Loucy (cell line): ENCODE data around the gene MAP4K3.

ENCODE experiments used
- H2AFZ ChIP-seq: fragments of 200-600 bp; sonication (generic); 2 replicates; pipeline ENCODE4 v1.6.0; 2016; ENCODE audit warnings: antibody characterized with exemption, mild to moderate bottlenecking, low read length, moderate library complexity
- H3F3A ChIP-seq: fragments of 200-600 bp; 2 replicates; pipeline ENCODE4 v1.6.0; 2016; ENCODE audit warnings: antibody characterized with exemption, low read depth, mild to moderate bottlenecking
- H3K27me3 ChIP-seq: fragments of 200-600 bp; sonication (generic); 2 replicates; pipeline ENCODE4 v1.6.1; 2014; ENCODE audit warnings: low read length, mild to moderate bottlenecking; ENCODE audit not compliant: insufficient read depth, poor library complexity, severe bottlenecking
- H3K36me3 ChIP-seq: fragments of 200-600 bp; sonication (generic); 2 replicates; pipeline ENCODE4 v1.6.1; 2016; ENCODE audit warnings: low read length; ENCODE audit not compliant: insufficient read depth
- H3K4me1 ChIP-seq: fragments of 200-600 bp; sonication (generic); 2 replicates; pipeline ENCODE4 v1.5.1; 2014; ENCODE audit warnings: low read length, mild to moderate bottlenecking; ENCODE audit not compliant: insufficient read depth, poor library complexity, severe bottlenecking
- H3K4me2 ChIP-seq: fragments of 200-600 bp; sonication (generic); 2 replicates; pipeline ENCODE4 v1.6.0; 2014; ENCODE audit warnings: antibody characterized with exemption, low read length, low read depth, mild to moderate bottlenecking; ENCODE audit not compliant: poor library complexity, severe bottlenecking
- H3K4me3 ChIP-seq: fragments of 200-600 bp; sonication (generic); 2 replicates; pipeline ENCODE4 v1.5.1; 2014; ENCODE audit warnings: low read length, mild to moderate bottlenecking, mixed read lengths; ENCODE audit not compliant: poor library complexity, severe bottlenecking
- H3K79me2 ChIP-seq: fragments of 200-600 bp; sonication (generic); 2 replicates; pipeline ENCODE4 v1.6.1; 2014; ENCODE audit warnings: low read length; ENCODE audit not compliant: insufficient read depth
- H3K9ac ChIP-seq: fragments of 200-600 bp; sonication (generic); 2 replicates; pipeline ENCODE4 v1.6.0; 2014; ENCODE audit warnings: mild to moderate bottlenecking, low read depth, low read length, moderate library complexity; ENCODE audit not compliant: poor library complexity, severe bottlenecking
- H3K9me2 ChIP-seq: fragments of 200-600 bp; sonication (generic); replicated peaks from 2 replicates; pipeline ENCODE4 v1.6.1; 2016; ENCODE audit warnings: low read depth, low read length, mixed read lengths
- H3K9me3 ChIP-seq: fragments of 200-600 bp; sonication (generic); 2 replicates; pipeline ENCODE4 v1.6.1; 2014; ENCODE audit warnings: mild to moderate bottlenecking, antibody characterized with exemption, low read length, low read depth; ENCODE audit not compliant: insufficient read depth
- H4K20me1 ChIP-seq: fragments of 200-600 bp; sonication (generic); 2 replicates; pipeline ENCODE4 v1.6.0; 2014; ENCODE audit warnings: antibody characterized with exemption, low read length, mild to moderate bottlenecking; ENCODE audit not compliant: insufficient read depth, poor library complexity, severe bottlenecking
- EZH2phosphoT487 ChIP-seq: fragments of 200-600 bp; IDR thresholded peaks from 2 replicates; pipeline ENCODE4 v1.6.1; 2018; ENCODE audit warnings: antibody characterized with exemption, mild to moderate bottlenecking, moderate library complexity, borderline replicate concordance
- TF ChIP-seq, protein P1 (sequence below): fragments of 200-600 bp; sonication (generic); conservative IDR thresholded peaks from 2 replicates; pipeline ENCODE4 v1.5.1; 2014; ENCODE audit warnings: mild to moderate bottlenecking, antibody characterized with exemption, low read length

MAP4K3 gene

DNA sequence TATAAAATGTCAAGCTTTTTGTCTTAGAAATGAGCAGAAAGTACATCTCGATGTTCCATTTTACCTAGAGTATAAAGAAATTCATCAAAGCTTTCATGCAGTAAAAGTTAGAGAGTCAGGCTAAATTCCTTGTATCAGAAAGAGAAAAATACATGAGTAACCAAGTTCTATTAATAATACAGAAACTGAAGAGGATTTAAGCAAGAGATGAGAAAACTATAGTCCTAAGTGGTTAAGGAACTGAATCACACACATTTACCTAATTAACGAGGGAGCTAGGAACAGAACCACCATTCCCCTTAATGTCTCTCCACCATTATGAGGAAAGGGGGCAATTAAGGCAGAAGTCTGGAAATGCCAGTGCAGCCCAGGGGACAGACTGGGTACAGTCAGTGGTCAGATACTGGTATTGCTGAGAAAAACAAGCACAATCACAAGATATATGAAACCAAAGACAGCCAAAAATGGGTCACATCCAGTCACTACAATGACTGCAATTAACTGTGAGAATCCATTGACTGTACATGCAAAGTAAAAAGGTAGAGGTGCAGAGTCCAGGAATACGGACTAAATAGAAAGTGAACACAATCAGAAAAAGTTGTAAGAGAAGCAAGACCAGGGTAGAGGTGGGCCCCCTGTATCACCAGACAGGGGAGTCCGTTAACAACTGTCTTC, 23.9 kb downstream of the MAP4K3 start:
- no peak for TF ChIP-seq EZH2phosphoT487
- TF ChIP-seq, protein P1, sequence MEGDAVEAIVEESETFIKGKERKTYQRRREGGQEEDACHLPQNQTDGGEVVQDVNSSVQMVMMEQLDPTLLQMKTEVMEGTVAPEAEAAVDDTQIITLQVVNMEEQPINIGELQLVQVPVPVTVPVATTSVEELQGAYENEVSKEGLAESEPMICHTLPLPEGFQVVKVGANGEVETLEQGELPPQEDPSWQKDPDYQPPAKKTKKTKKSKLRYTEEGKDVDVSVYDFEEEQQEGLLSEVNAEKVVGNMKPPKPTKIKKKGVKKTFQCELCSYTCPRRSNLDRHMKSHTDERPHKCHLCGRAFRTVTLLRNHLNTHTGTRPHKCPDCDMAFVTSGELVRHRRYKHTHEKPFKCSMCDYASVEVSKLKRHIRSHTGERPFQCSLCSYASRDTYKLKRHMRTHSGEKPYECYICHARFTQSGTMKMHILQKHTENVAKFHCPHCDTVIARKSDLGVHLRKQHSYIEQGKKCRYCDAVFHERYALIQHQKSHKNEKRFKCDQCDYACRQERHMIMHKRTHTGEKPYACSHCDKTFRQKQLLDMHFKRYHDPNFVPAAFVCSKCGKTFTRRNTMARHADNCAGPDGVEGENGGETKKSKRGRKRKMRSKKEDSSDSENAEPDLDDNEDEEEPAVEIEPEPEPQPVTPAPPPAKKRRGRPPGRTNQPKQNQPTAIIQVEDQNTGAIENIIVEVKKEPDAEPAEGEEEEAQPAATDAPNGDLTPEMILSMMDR = no peak
- H3F3A ChIP-seq = no peaks in the 10 kb centered on the region
- H3K36me3 ChIP-seq = no peaks in the 10 kb centered on the region
- H3K27me3 ChIP-seq = no peaks in the 10 kb centered on the region
- H3K9ac ChIP-seq = no peak overlapping the region
- H3K79me2 ChIP-seq = peaks cover 66% of the 10 kb centered on the region
- H3K9me2 ChIP-seq = no peaks in the 10 kb centered on the region
- peaks cover 4% of the 10 kb centered on the region for H4K20me1 ChIP-seq
- H3K9me3 ChIP-seq = no peaks in the 10 kb centered on the region
- H3K4me2 ChIP-seq = no peak overlapping the region
- H2AFZ ChIP-seq = no peak overlapping the region
- no peak overlapping the region for H3K4me3 ChIP-seq
- H3K4me1 ChIP-seq = peaks cover 20% of the 10 kb centered on the region

DNA sequence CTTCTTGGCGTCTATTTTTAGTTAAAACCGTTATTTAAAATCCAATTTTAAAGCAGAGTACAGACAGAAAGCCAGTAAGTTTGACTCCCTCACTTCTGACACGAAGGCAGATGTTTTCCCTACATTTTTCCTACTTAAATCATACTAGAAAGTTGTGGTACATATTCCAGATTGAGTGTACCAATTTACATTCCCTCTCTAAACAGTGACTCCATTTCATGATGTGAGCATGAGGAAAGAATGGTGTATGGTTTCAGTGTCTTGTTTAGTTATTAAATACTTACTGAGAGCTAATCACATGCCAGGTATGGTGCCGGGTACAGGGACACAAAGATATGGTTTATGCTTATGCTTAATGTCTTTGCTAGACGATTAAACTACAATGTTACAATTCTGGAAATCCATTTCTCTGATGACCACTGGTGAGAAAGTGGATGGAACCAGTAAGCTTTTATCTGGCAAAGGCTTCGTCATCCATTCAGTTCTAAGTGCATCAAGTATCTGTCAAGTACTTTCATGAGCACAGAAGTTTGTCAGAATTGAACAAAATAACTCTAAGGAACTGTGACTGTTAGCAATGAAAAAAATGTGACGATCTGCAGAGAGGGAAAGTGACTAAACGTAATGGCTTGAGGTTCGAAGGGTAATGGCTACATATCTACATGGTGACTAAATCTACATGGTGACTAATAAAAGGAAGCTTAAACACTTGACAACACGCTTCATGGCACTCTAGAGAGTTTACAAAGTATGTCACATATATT, 25.7 kb downstream of the MAP4K3 start:
- Histone ChIP-seq H3F3A (no peaks in the 10 kb centered on the region), H3K9ac (no peak overlapping the region), H3K79me2 (peaks cover 69% of the 10 kb centered on the region), H2AFZ (no peak overlapping the region), H3K4me3 (no peak overlapping the region), H3K36me3 (no peaks in the 10 kb centered on the region), H4K20me1 (peaks cover 4% of the 10 kb centered on the region), H3K9me3 (no peaks in the 10 kb centered on the region), H3K4me1 (peaks cover 24% of the 10 kb centered on the region), H3K27me3 (no peaks in the 10 kb centered on the region), H3K9me2 (no peaks in the 10 kb centered on the region), H3K4me2 (no peak overlapping the region)
- no peak for TF ChIP-seq EZH2phosphoT487

DNA sequence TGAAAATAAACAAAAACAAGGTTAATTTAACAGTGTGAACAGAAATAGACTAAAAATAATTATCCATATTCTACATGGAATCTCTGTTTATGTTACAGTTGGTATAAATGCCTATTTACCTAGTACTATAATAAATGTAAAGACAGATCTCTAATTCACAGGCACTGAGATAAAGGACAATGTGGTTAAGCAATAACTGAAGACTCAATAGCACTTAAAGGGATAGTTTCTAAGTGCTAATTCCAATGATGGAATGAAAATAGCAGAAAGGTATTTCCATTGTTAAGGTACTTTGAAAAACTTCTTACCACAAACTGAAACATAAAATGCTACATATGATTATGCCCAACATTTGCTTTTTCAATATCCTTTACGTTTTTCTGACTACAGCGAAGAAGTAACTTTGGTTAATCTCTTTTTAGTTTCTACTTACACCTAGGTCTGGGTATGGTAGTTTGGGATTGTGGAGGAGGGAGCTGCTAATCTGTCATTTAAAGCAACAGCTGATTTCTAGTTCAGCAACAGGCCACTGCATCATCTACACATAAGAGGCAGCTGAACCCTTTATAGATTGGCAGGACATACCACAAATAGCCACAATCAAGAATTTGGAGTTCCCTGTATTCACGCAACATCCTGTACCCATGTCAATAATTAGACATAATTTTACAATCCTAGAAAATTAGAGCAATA, 27.2 kb downstream of the MAP4K3 start:
- no peak overlapping the region for H3K4me2 ChIP-seq
- H4K20me1 ChIP-seq = peaks cover 4% of the 10 kb centered on the region
- no peaks in the 10 kb centered on the region for H3K9me2 ChIP-seq
- peaks cover 70% of the 10 kb centered on the region for H3K79me2 ChIP-seq
- TF ChIP-seq, protein P1 = no peak
- TF ChIP-seq EZH2phosphoT487 = no peak
- no peaks in the 10 kb centered on the region for H3K9me3 ChIP-seq
- no peaks in the 10 kb centered on the region for H3K36me3 ChIP-seq
- H3K4me3 ChIP-seq = no peak overlapping the region
- H2AFZ ChIP-seq = no peak overlapping the region
- H3K4me1 ChIP-seq = peaks cover 24% of the 10 kb centered on the region
- H3F3A ChIP-seq = no peaks in the 10 kb centered on the region
- H3K27me3 ChIP-seq = no peaks in the 10 kb centered on the region
- H3K9ac ChIP-seq = no peak overlapping the region
